Measurements from ENCODE around the gene ZNF550.
A peak's percentile ranks its signal among the peaks of the same experiment; 100 is the strongest.
"Not testable (repeated sequence)": the region's sequence is repeated elsewhere in the genome, so short reads cannot be mapped to it uniquely, and the experiment has no call there.

The ZNF550 gene

DNA sequence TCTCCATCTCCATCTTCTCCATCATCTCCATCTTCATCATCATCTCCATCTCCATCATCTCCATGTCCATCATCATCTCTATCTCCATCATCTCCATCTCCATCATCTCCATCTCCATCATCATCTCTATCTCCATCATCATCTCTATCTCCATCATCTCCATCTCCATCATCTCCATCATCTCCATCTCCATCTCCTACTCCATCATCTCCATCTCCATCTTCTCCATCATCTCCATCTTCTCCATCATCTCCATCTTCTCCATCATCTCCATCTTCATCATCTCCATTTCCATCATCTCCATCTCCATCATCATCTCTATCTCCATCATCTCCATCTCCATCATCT is 60.4 kb downstream of the ZNF550 start:
- H3K27me3 ChIP-seq (ENCODE audit: insufficient read depth, low read length); H2AK5ac ChIP-seq (ENCODE audit: low read length); H3K18ac ChIP-seq (ENCODE audit: low read length); H4K91ac ChIP-seq (ENCODE audit: low read depth, low read length); H2BK5ac ChIP-seq (ENCODE audit: low read depth, low read length, poor library complexity); H3K4me3 ChIP-seq (ENCODE audit: low read depth, low read length); H4K12ac ChIP-seq (ENCODE audit: low read depth, low read length); H3K4me2 ChIP-seq (ENCODE audit: low read length); H3K27ac ChIP-seq (ENCODE audit: low read depth, low read length); H3K23ac ChIP-seq (ENCODE audit: low read length); DNase-seq; H3K4ac ChIP-seq (ENCODE audit: low read depth, low read length); H3K79me2 ChIP-seq (ENCODE audit: control insufficient read depth, insufficient read depth, low read length, poor library complexity); H2BK12ac ChIP-seq (ENCODE audit: low read length); H2BK120ac ChIP-seq (ENCODE audit: insufficient read depth, low read length, poor library complexity); H3K79me1 ChIP-seq (ENCODE audit: low read length); H2AFZ ChIP-seq (ENCODE audit: insufficient read depth, low read length, poor library complexity); H3K14ac ChIP-seq (ENCODE audit: low read length); H3K9ac ChIP-seq (ENCODE audit: low read length); H3K4me1 ChIP-seq (ENCODE audit: control insufficient read depth in 1 of 2, insufficient read depth in 2 of 2, low read length in 2 of 2); H3K36me3 ChIP-seq (ENCODE audit: control insufficient read depth in 1 of 2, insufficient read depth in 2 of 2, low read length in 2 of 2); H4K8ac ChIP-seq (ENCODE audit: low read depth, low read length); H3K9me3 ChIP-seq (ENCODE audit: insufficient read depth, low read depth, low read length): not testable (repeated sequence)

DNA sequence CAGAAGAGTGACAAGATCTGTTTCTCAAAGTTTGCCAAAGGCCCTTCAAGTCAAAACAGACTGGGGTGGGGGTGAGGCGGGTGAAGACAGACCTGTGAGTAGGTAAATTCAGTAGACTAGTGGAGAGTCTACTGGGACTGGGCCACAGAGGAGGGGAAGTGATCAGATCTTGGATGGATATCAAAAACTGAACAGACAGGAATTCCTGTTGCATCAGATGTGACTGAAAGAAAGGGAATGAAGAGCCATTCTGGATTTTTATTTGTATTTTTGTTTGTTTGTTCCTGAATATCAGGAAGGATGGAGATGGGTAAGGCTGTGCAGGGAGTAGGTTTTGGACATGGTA is 71.4 kb downstream of the ZNF550 start:
- H3K4ac ChIP-seq (ENCODE audit: low read depth, low read length); H2BK5ac ChIP-seq (ENCODE audit: low read depth, low read length, poor library complexity); H3K4me3 ChIP-seq (ENCODE audit: low read depth, low read length); DNase-seq; H4K8ac ChIP-seq (ENCODE audit: low read depth, low read length); H3K18ac ChIP-seq (ENCODE audit: low read length); H3K4me1 ChIP-seq (ENCODE audit: control insufficient read depth in 1 of 2, insufficient read depth in 2 of 2, low read length in 2 of 2); H3K79me1 ChIP-seq (ENCODE audit: low read length); H4K12ac ChIP-seq (ENCODE audit: low read depth, low read length); H3K79me2 ChIP-seq (ENCODE audit: control insufficient read depth, insufficient read depth, low read length, poor library complexity); H3K23ac ChIP-seq (ENCODE audit: low read length); H3K9me3 ChIP-seq (ENCODE audit: insufficient read depth, low read depth, low read length); H4K91ac ChIP-seq (ENCODE audit: low read depth, low read length); H2BK12ac ChIP-seq (ENCODE audit: low read length); H3K14ac ChIP-seq (ENCODE audit: low read length); H3K27ac ChIP-seq (ENCODE audit: low read depth, low read length); H3K27me3 ChIP-seq (ENCODE audit: insufficient read depth, low read length); H2BK120ac ChIP-seq (ENCODE audit: insufficient read depth, low read length, poor library complexity); H2AK5ac ChIP-seq (ENCODE audit: low read length); H2AFZ ChIP-seq (ENCODE audit: insufficient read depth, low read length, poor library complexity): not testable (repeated sequence)
- peaks cover 16 to 27% of the 10 kb centered on the region in 2 experiments for H3K36me3 ChIP-seq (ENCODE audit: control insufficient read depth in 1 of 2, insufficient read depth in 2 of 2, low read length in 2 of 2)
- no CpG with 5 or more reads among the region's 1 CpG for WGBS (ENCODE audit: extremely low coverage, insufficient coverage, insufficient read length)
- H3K4me2 ChIP-seq (ENCODE audit: low read length): peak overlapping the region; percentile 52
- peak overlapping the region; percentile 74 for H3K9ac ChIP-seq (ENCODE audit: low read length)

DNA sequence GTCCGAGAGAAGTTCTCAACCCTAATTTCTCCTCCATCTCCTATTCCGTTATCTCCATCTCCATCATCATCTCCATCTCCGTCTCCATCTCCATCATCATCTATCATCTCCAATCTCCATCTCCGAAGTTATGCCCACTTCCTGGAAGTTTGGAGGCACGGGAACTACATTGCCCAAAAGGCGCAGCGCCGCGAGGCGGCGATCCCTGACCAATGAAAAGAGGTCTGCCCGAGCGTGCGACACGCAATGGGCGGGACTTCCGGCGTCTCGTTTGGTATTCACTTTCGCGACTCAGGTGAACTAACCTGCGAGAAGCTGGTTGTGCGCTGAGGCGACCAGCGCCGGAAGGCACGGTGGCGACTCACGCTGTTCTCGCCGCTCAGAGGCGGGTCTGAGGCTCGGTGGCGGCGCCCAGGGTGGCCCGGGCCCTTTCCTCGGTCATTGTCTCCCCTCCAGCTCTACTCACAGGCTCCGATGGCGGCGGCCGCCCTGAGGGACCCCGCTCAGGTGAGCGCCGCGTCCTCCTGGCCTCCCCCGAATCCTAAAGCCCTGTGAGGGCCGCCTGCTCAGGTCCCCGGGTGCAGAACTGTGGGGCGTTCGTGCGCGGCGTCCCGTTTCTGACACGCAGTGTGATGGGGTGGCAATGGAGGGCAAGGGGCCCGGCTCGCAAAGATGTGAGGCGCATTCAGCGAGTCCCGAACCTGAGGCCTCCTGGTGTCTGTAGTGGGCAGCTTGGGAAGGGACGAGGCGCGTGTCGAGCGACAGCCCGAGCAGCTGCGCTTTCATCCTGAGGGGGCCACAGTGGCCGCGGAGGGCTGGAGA is 72.0 kb downstream of the ZNF550 start, which contains the start of gene ZNF419:
TSS of gene ZNF419 (plus strand) at position 274 of the 822 bp plus-strand sequence. CDS start at position 475, 201 bp downstream.
- H2BK12ac ChIP-seq (ENCODE audit: low read length); H3K27me3 ChIP-seq (ENCODE audit: insufficient read depth, low read length); H3K79me1 ChIP-seq (ENCODE audit: low read length); H3K9me3 ChIP-seq (ENCODE audit: insufficient read depth, low read depth, low read length); H3K23ac ChIP-seq (ENCODE audit: low read length); H3K4me1 ChIP-seq (ENCODE audit: control insufficient read depth in 1 of 2, insufficient read depth in 2 of 2, low read length in 2 of 2); H2AK5ac ChIP-seq (ENCODE audit: low read length); H2BK5ac ChIP-seq (ENCODE audit: low read depth, low read length, poor library complexity); H3K79me2 ChIP-seq (ENCODE audit: control insufficient read depth, insufficient read depth, low read length, poor library complexity): not testable (repeated sequence)
- Histone ChIP-seq H2AFZ (ENCODE audit: insufficient read depth, low read length, poor library complexity) (peak within 1 kb of the TSS; percentile 50), H3K4me3 (ENCODE audit: low read depth, low read length) (peak within 1 kb of the TSS; percentile 85), H3K4ac (ENCODE audit: low read depth, low read length) (peak within 1 kb of the TSS; percentile 67), H4K12ac (ENCODE audit: low read depth, low read length) (peak within 1 kb of the TSS; percentile 96), H3K14ac (ENCODE audit: low read length) (peak within 1 kb of the TSS; percentile 97), H3K4me2 (ENCODE audit: low read length) (peak within 1 kb of the TSS; percentile 57), H3K18ac (ENCODE audit: low read length) (peak within 1 kb of the TSS; percentile 82), H4K8ac (ENCODE audit: low read depth, low read length) (peak within 1 kb of the TSS; percentile 98), H2BK120ac (ENCODE audit: insufficient read depth, low read length, poor library complexity) (peak within 1 kb of the TSS; percentile 79), H3K36me3 (ENCODE audit: control insufficient read depth in 1 of 2, insufficient read depth in 2 of 2, low read length in 2 of 2) (peaks cover 15 to 22% of the 10 kb centered on the region in 2 experiments), H3K9ac (ENCODE audit: low read length) (peak within 1 kb of the TSS; percentile 89), H4K91ac (ENCODE audit: low read depth, low read length) (peak within 1 kb of the TSS; percentile 65), H3K27ac (ENCODE audit: low read depth, low read length) (peak within 1 kb of the TSS; percentile 50)
- 100% methylated on average over 2 of the region's 69 CpGs for WGBS (ENCODE audit: extremely low coverage, insufficient coverage, insufficient read length)
- DNase-seq: peak; percentile 93 to 97

Data from trophoblast cell (in vitro differentiated cells and primary cell).